GM13976 (cell line): ENCODE results near the gene CA5A.
"Not testable (repeated sequence)": the region's sequence is repeated elsewhere in the genome, so short reads cannot be mapped to it uniquely, and the experiment has no call there.

Experiments
- DNase-seq: peaks from one replicate; pipeline ENCODE4 v3.0.0; 2012; ENCODE audit warnings: low spot score
- CTCF ChIP-seq: IDR thresholded peaks from 2 replicates; pipeline ENCODE4 v1.5.1; 2012; ENCODE audit warnings: borderline replicate concordance, mild to moderate bottlenecking; ENCODE audit not compliant: insufficient read depth; ENCODE audit errors: extremely low read depth, missing control alignments, control extremely low read depth
- in situ Hi-C: fragments of 300-500 bp; cut with MboI; formaldehyde crosslinking; loops from one replicate; pipeline ENCODE4 v1.12.0; 2022; ENCODE audit warnings: low sequenced_read_pairs, mixed read lengths, inconsistent platforms; ENCODE audit not compliant: unreplicated experiment

CA5A gene

GRCh38 chr16:87878704-87879103 lies 57.6 kb downstream of the CA5A start:
- TF ChIP-seq CTCF: no peak
- in situ Hi-C loops: no loop called here
- DNase-seq: no peak

DNA sequence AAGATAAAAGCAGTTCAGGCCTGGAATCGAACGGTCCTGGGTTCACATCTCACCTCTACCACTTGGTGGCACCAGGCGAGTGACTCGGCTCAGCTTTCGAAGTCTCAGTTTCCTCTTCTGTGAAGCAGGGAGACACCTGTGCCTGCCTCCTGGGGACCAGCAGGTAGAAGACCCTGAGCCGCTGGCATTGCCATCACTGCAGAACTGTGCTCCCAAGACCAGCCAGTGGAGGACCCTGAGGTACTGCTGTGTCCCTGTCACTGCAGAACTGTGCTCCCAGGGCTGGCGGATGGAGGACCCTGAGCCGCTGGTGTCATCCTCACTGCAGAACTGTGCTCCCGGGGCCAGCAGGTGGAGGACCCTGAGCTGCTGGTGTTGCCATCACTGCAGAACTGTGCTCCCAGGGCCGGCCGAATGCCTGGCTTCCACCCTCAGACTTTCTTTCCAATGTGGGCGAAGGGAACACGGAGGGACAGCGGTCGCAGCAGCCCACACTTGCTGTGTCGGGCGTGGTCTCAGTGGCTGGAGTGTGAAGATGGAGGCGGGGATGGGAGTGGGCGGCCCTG lies 58.3 kb downstream of the CA5A start:
- peak; percentile 46 for DNase-seq
- TF ChIP-seq CTCF: no peak
- in situ Hi-C loops: no loop called here

DNA sequence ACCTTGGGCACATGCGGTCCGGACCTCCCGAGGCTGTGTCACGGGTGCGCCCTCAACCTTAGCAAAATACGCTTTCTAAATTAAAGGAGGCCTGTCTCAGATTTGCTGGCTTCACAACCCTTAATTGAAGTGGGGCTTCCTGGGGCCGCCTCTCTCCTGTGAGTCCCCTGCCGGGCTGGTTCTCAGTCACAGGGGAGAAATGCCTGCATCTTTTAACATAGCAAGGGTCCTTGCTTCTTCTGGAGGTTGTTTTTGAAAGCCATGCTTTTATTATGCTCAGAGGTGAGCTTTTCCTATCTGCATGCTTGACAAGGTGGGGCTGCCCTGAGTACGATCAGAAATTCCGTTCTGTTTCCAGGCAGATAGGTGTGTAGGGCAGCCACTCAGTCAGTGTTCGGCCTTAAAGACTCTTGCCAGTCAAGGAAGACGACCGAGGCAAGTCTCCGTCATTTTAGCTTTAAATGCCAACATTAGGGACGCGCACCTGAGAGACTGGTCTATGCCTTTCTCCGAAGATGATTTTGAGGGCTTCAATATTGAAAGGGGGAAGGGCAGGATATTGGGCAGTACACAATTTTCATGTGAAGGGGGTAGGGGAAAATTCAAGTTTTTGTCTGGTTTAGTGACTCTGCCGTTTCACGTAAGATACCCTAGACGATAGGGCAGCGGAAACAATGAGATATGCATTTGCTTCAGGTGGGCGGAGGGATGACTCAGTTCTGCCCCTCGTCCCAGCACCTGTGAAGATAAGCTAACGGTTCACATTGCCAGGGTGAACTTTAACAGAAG lies 61.5 kb downstream of the CA5A start:
- in situ Hi-C loops: no loop called here

GRCh38 chr16:87870418-87871291 lies 65.7 kb downstream of the CA5A start:
- in situ Hi-C loops, DNase-seq: not testable (repeated sequence)

More for the DNA sequence above, 61.5 kb downstream of the CA5A start:
- DNase-seq: peak; percentile 70
- TF ChIP-seq CTCF: no peak

DNA sequence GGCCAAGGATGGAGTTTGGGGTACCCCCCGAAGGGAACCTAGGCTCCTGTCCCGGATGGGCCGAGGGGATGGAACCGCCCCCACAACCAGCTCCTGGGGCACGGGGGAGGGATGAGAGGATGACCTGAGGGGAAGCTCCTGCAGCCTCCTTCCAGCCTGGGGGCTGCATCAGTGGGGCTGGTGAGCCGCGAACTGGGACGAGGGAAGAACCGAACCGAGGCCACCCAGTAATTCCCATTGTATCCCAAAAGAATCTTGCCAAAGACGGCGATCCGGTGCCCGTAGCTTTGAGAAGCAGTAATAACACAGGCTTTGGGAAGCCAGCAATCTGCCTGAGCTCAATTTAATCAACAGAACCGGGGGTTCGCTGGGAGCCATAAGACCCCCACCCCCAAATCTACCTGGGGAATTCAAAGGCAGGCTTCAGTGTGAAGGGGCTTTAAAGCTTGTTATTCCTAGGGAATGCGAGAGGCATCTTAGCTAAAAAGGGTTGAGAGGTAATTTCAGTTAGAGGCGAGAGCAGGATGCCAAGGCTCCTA lies 66.4 kb downstream of the CA5A start:
- in situ Hi-C loops, DNase-seq: not testable (repeated sequence)

DNA sequence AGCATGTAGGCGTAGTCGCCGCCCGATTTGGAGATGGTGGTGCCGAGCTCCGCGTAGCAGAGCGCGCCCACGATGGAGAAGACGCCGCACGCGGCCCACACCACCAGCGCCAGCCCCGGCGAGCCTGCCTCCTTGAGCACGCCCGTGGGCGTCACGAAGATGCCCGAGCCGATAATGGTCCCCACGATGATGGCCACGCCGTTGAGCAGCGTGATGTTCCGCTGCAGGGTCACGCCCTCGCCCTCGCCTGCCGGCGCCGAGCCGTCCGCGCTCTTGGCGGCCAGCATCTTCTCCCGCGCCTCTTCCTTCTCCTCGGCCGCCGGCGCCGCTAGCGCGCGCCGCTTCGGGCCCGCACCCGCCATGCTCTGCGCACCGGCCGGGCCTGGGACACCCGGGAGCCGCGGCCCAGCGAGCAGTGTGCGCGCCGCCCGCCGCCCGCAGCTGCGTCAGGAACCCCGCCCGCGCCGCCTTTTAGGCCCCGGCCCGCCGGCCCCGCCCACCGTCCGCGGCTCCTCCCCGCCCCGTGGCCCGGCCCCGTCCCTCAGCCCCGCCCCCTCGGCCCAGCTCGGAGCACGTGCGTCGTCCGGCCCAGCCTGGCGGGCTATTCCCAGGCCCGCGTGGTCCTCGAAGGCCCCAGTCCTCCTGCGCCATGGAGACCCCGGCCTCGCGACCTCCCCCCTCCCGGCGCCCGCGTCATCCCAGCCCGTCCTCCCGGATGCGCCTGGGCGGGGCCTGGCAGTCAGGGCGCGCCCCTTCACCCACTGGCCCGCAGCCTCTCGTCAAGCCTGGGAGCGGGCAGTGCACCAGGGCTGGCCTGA lies 67.1 kb downstream of the CA5A start, which contains the start of gene SLC7A5:
Gene SLC7A5, minus strand, starts transcription at position 447 of the 818 bp plus-strand sequence. Its CDS starts 85 bp downstream, at position 362.
- peak; percentile 84 for DNase-seq
- in situ Hi-C loops: not testable (repeated sequence)

GRCh38 chr16:87868254-87869029 lies 67.9 kb downstream of the CA5A start:
- DNase-seq: peak; percentile 43
- in situ Hi-C loops: not testable (repeated sequence)

GRCh38 chr16:87865902-87866555 lies 70.3 kb downstream of the CA5A start:
- in situ Hi-C loops, DNase-seq: not testable (repeated sequence)
